Endothelial cell of umbilical vein (primary cell): ENCODE data around the gene OSBPL6. TPM values are rescaled to one million over a fixed set of nuclear protein-coding genes. Genes with fewer than 3 reads are reported as not detected.

Experiments
- BruUV-seq: library from RNA; stranded (reverse); fragments of 400-500 nt; replicated peaks from 2 replicates; lab custom pipeline; 2021; lab: Mats Ljungman, UMichigan
- CTCF ChIA-PET: fragments of 300-600, 350-600 bp; sonication (Branson Sonifier 250); formaldehyde crosslinking; loops from one replicate; lab custom pipeline; 2021; ENCODE audit warnings: antibody characterized with exemption, inconsistent platforms; lab: Charles Lee
- POLR2A ChIA-PET: fragments of 300-600, 350-600 bp; sonication (Branson Sonifier 250); formaldehyde crosslinking; loops from one replicate; lab custom pipeline; 2021; ENCODE audit warnings: antibody characterized with exemption, inconsistent platforms; lab: Charles Lee
- DNase-seq: peaks from one replicate; pipeline ENCODE4 v3.0.0-alpha.2; 2011; ENCODE audit warnings: low read depth, low spot score
- FAIRE-seq: peaks from 2 replicates; lab custom pipeline; 2011; peaks lifted over from hg19 to GRCh38; lab: Jason Lieb, UNC
- H2AFZ ChIP-seq: 2 replicates; pipeline ENCODE4 v1.6.0; 2012; ENCODE audit warnings: low read depth, low read length, control low read depth, inconsistent platforms
- H3K27ac ChIP-seq: 2 replicates; pipeline ENCODE4 v1.5.1; 2011; ENCODE audit warnings: low read depth, mild to moderate bottlenecking, control low read depth, low read length, moderate library complexity; ENCODE audit not compliant: insufficient read depth
- H3K27me3 ChIP-seq, 2 experiments: 2 replicates each; pipeline versions ENCODE4 v1.6.0 to v1.6.1; 2011; ENCODE audit warnings: low read length in 2 of 2, mixed read lengths in 1 of 2; ENCODE audit not compliant: control insufficient read depth in 2 of 2, insufficient read depth in 2 of 2
- H3K36me3 ChIP-seq, 2 experiments: 2 replicates in 1 of 2; 3 replicates in 1 of 2; pipeline ENCODE4 v1.5.1; 2011; ENCODE audit warnings: low read length in 2 of 2, mild to moderate bottlenecking in 1 of 2, moderate library complexity in 1 of 2; ENCODE audit not compliant: control insufficient read depth in 2 of 2, insufficient read depth in 2 of 2; ENCODE audit errors: extremely low read depth in 1 of 2
- H3K4me1 ChIP-seq: 3 replicates; pipeline ENCODE4 v1.5.1; 2011; ENCODE audit warnings: mild to moderate bottlenecking, low read length; ENCODE audit not compliant: control insufficient read depth, insufficient read depth; ENCODE audit errors: extremely low read depth
- H3K4me2 ChIP-seq: 2 replicates; pipeline ENCODE4 v1.6.1; 2011; ENCODE audit warnings: low read length, control low read depth, mixed read lengths; ENCODE audit not compliant: insufficient read depth
- H3K4me3 ChIP-seq, 3 experiments: fragments of 200-600 bp in 1 of 3; sonication (generic), shearing (Covaris generic) in 1 of 3; replicated peaks in 1 of 3; 2 replicates each; pipeline ENCODE4 v1.5.1; 2011 to 2016; ENCODE audit warnings: control low read depth in 3 of 3, low read length in 3 of 3, mild to moderate bottlenecking in 2 of 3, inconsistent platforms in 1 of 3, low read depth in 1 of 3, moderate library complexity in 1 of 3; ENCODE audit not compliant: insufficient read depth in 1 of 3
- H3K79me2 ChIP-seq: 2 replicates; pipeline ENCODE4 v1.6.0; 2012; ENCODE audit warnings: low read length, inconsistent platforms; ENCODE audit not compliant: control insufficient read depth, insufficient read depth
- H3K9ac ChIP-seq: replicated peaks from 2 replicates; pipeline ENCODE3; 2011; ENCODE audit warnings: low read length, control low read depth; ENCODE audit not compliant: insufficient read depth; ENCODE audit errors: extremely low read depth
- H3K9me1 ChIP-seq: replicated peaks from 3 replicates; pipeline ENCODE4 v1.6.0; 2011; ENCODE audit warnings: mild to moderate bottlenecking, low read length; ENCODE audit not compliant: control insufficient read depth, insufficient read depth; ENCODE audit errors: extremely low read depth
- H3K9me3 ChIP-seq: replicated peaks from 2 replicates; pipeline ENCODE4 v1.5.1; 2012; ENCODE audit warnings: low read length, inconsistent platforms; ENCODE audit not compliant: control insufficient read depth, insufficient read depth
- H4K20me1 ChIP-seq: replicated peaks from 2 replicates; pipeline ENCODE3; 2011; ENCODE audit warnings: mild to moderate bottlenecking, low read length; ENCODE audit not compliant: control insufficient read depth, insufficient read depth; ENCODE audit errors: extremely low read depth
- CTCF ChIP-seq, 2 donors: IDR thresholded peaks; 1 replicate in 1 of 2; 2 replicates in 1 of 2; pipeline ENCODE4 v1.5.1; 2011; ENCODE audit warnings: low read length in 2 of 2, mild to moderate bottlenecking in 2 of 2, moderate library complexity in 2 of 2, control low read depth in 1 of 2, inconsistent platforms in 1 of 2, low read depth in 1 of 2; ENCODE audit not compliant: insufficient read depth in 1 of 2; ENCODE audit errors: extremely low read depth in 1 of 2
- EZH2 ChIP-seq: IDR thresholded peaks from 2 replicates; pipeline ENCODE4 v1.6.1; 2012; ENCODE audit warnings: borderline replicate concordance, low read depth, mild to moderate bottlenecking, moderate library complexity, low read length, inconsistent platforms; ENCODE audit not compliant: severe bottlenecking
- FOS ChIP-seq: IDR thresholded peaks from 2 replicates; pipeline ENCODE4 v1.6.1; 2011; ENCODE audit warnings: mild to moderate bottlenecking, low read length, moderate library complexity, borderline replicate concordance; ENCODE audit not compliant: insufficient read depth
- GATA2 ChIP-seq: IDR thresholded peaks from 2 replicates; pipeline ENCODE4 v1.7.0; 2011; ENCODE audit warnings: low read depth, mild to moderate bottlenecking, moderate library complexity, mixed read lengths, low read length; ENCODE audit not compliant: insufficient read length, insufficient read depth
- JUN ChIP-seq: IDR thresholded peaks from 2 replicates; pipeline ENCODE4 v1.6.1; 2011; ENCODE audit warnings: borderline replicate concordance, low read depth; ENCODE audit not compliant: insufficient read length, insufficient read depth
- MYC ChIP-seq: IDR thresholded peaks from one replicate; pipeline ENCODE4 v1.6.1; 2011; ENCODE audit warnings: mild to moderate bottlenecking, low read depth, low read length
- POLR2A ChIP-seq: IDR thresholded peaks from 2 replicates; pipeline ENCODE4 v1.6.1; 2012; ENCODE audit warnings: low read depth, mild to moderate bottlenecking, control low read depth, low read length
- POLR2AphosphoS5 ChIP-seq: IDR thresholded peaks from 2 replicates; pipeline ENCODE4 v1.6.1; 2012; ENCODE audit warnings: low read depth, mild to moderate bottlenecking, control low read depth, low read length, moderate library complexity; ENCODE audit not compliant: insufficient read depth
- dilution Hi-C: fragments of 300-500 bp; cut with MboI; formaldehyde crosslinking; loops from one replicate; pipeline ENCODE4 v1.15.0; 2019; ENCODE audit warnings: low sequenced_read_pairs; ENCODE audit not compliant: extremely low pct_ligation_motif_present
- intact Hi-C: fragments of 100-400 bp; cut with micrococcal nuclease; formaldehyde crosslinking; loops from one replicate; pipeline ENCODE4 v1.10.0; 2022
- polyA plus RNA-seq, 4 experiments: library from polyadenylated mRNA; depleted of rRNA in 3 of 4; stranded (reverse) in 3 of 4; unstranded in 1 of 4; fragments of >200 nt; gene quantifications; 2 replicates each; pipeline versions ENCODE4 v1.2.1 to v1.2.3, GENCODE V29; 2011 to 2012; ENCODE audit warnings: missing spikeins in 1 of 4
- total RNA-seq: library from RNA; stranded (reverse); gene quantifications from 2 replicates; pipeline ENCODE4 v1.2.3, GENCODE V29; 2021
- TF ChIP-seq, protein P1 (sequence below): IDR thresholded peaks from 2 replicates; pipeline ENCODE4 v1.6.1; 2011; ENCODE audit not compliant: insufficient read depth, insufficient read length

The OSBPL6 gene
- total and polyA plus RNA-seq, 2 donors (not counting 3 experiments of a cell fraction or from before 2014, with no cell fraction given) = 1.5 to 2.3 TPM

GRCh38 chr2:178208817-178209216, 14.5 kb downstream of the OSBPL6 start:
- Histone ChIP-seq H2AFZ (no peak overlapping the region), H3K27me3 (no peaks in the 10 kb centered on the region), H4K20me1 (no peaks in the 10 kb centered on the region), H3K27ac (no peak overlapping the region), H3K4me2 (no peak overlapping the region), H3K9me3 (no peaks in the 10 kb centered on the region), H3K9me1 (no peaks in the 10 kb centered on the region), H3K79me2 (no peaks in the 10 kb centered on the region), H3K4me1 (no peaks in the 10 kb centered on the region), H3K4me3 (no peak overlapping the region), H3K36me3 (no peaks in the 10 kb centered on the region), H3K9ac (no peak overlapping the region)
- TF ChIP-seq GATA2 = no peak
- TF ChIP-seq FOS = no peak
- no peak for TF ChIP-seq EZH2
- TF ChIP-seq JUN = no peak
- TF ChIP-seq POLR2A = no peak
- TF ChIP-seq MYC = no peak
- TF ChIP-seq CTCF (IDR thresholded peaks at IDR 0.05; ENCODE audit: extremely low read depth in 1 of 2, insufficient read depth in 1 of 2, low read depth in 1 of 2, low read length in 2 of 2) = no peak
- TF ChIP-seq, protein P1, sequence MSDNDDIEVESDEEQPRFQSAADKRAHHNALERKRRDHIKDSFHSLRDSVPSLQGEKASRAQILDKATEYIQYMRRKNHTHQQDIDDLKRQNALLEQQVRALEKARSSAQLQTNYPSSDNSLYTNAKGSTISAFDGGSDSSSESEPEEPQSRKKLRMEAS = no peak
- no peak for TF ChIP-seq POLR2AphosphoS5
- POLR2A ChIA-PET = no interaction called here
- dilution Hi-C loops (no loop called here), intact Hi-C loops (no loop called here)
- no peak for FAIRE-seq
- BruUV-seq = no TSS peak
- no peak for DNase-seq
- CTCF ChIA-PET = interaction anchor here (0.8 to 2.4 kb wide), 10 partner anchors 12 to 206 kb away, joined by 3 to 9 read pairs (median 4); no protein-coding TSS in a partner anchor
